ENCODE results near the gene SIGLEC8.
A peak's percentile ranks its signal among the peaks of the same experiment; 100 is the strongest.
"Not testable (repeated sequence)": the region's sequence is repeated elsewhere in the genome, so short reads cannot be mapped to it uniquely, and the experiment has no call there.

SIGLEC8 gene

DNA sequence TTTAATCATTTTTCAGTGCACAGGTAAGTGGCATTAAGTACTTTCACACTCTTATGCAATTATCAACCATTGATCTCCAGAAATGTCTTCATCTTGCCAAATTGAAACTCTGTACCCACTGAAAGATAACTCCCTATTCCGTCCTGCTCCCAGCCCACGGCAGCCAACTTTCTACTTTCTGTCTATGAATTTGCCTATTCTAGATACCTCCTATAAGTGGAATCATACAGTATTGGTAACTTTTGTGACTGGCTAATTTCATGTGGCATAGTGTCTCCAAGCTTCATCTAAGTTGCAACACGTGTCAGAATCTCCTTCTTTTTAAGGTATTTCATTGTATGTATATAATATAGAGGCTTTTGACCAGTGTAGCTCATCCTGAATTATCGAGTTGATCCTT is 14.4 kb upstream of the SIGLEC8 start:
- DNase-seq, result no peak

DNA sequence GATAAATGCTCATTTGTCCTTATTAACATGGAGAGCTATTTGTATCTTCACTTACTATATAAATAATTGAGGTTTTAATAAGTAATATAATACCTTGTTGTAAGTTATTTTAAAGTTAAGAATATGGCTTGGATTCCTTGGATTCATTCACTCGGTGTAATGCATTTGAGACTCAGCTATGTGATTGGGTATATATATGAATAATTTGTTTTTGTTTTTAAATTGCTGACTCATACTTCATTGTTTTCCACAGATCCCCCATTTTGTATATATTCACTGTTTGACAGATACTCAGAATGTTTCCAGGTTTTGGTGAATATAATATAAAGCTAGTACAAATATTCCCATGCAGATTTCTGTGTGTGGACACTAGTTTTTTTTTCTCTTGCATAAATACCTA is 13.3 kb upstream of the SIGLEC8 start:
- no peak for DNase-seq

DNA sequence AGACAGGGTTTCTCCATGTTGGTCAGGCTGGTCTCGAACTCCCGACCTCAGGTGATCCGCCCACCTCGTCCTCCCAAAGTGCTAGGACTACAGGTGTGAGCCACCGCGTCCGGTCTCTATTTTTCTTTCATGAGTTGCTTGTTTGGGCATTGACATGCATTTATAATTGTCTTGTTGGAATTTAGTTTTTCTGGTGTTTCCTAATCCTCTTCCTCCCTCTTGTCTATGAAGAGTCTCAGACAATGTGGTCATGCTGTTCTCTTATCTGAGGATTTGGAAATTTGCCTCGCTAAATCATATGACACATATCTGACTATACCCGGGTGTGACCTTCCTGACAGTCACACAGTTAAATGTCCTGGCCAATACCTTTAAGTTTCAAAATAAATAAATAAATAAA is 12.7 kb upstream of the SIGLEC8 start:
- DNase-seq, result no peak

DNA sequence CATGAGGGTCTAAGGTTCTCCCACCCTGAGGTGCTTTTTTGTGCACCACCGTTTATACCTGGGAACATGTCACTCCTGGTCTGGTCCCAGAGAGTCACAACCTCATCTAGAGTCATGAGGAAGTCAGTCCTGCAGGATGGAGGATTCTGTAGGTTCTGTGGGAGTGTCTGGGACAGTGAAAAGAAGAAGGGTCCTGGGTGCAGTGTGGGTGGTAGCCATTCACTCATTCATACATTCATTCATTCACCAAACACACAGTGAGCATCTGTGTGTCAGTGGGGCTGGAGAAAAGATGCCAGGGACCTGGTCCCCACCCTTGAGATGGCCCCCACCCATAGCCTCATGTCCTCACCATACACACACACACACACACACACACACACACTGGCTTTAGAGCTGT is 11.4 kb upstream of the SIGLEC8 start:
- DNase-seq, result no peak

DNA sequence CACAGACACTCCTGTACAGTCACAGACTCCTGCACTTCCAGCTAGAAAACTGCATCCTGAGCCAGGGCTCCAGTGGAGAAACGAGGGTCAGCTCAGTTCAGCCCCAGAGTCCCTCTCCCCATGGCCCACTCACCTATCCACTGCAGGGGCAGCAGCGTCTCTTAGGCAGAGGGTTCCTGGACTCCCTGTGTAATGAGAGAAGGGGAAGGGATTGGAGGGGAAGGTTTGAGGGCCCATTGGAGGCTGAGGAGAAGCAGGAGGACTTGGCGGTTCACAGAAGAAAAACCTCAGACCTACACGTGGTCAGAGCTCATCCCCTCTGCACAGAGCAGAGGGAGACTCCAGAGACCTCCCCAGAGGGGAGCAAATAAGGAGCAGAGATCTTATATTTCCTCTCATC is 10.9 kb upstream of the SIGLEC8 start:
- no peak for DNase-seq

DNA sequence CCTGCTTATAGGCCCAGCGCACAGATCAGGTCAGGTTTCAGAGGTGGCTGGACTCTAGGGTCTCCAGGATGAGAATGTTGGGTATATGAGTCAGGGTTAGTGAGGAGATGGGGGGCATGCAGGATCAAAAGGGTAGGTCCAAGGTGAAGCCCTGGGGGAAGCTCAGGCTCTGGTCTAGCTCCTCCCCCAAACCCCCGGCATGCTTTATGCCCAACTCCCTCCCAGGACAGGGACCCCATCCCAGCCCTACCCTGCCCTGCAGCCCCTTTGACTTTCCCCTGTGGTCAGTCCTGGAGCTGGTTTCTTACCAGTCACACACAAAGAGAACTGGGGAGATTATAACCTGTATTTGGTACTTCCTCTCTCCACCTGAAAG is 10.3 kb upstream of the SIGLEC8 start:
- DNase-seq, result no peak

DNA sequence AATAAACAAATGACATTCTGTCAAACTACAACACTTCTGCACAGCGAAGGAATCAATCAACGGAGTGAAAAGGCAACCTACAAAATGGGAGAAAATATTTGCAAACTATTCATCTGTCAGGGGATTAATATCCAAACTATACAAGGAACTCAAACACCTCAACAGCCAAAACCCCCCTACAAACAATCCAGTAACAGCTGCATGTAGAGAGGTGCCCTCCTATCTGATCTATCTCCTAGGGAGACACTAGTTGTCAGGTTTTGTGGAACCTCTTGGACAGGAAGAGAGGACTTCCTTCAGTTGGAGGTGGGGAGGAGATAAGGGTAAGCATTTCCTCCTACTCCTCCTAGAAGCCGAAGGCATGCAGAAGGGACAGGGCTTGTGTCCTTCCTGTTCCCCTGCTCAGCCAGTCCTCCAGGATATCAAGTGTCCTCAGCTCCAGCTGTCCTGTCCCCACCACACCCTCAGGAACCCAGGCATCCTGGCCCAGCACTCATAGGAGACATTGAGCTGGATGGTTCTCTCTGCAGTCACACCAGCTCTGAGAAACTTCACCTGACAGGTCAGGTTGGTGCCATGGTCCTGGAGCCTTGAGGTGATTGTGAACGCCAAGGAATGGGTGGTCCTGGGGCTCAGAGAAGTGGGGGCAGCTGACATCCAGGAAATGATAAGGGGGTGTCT is 9.8 kb upstream of the SIGLEC8 start:
- no peak for DNase-seq

DNA sequence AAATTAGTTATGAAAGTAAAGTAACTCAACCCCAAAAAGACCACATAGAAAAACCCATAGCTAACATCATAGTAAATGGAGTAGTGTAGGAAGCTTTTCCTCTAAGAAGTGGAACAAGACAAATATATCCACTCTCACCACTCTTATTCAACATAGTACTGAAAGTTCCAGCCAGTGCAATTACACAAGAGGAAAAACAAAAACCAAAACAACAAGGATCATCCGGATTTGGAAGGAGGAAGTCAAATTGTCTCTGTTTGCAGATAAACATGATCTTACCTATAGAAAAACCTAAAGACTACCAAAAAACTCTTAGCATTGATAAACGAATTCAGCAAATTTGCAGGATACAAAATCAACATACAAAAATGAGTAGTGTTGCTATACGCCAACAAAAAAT is 8.5 kb upstream of the SIGLEC8 start:
- no peak for DNase-seq

DNA sequence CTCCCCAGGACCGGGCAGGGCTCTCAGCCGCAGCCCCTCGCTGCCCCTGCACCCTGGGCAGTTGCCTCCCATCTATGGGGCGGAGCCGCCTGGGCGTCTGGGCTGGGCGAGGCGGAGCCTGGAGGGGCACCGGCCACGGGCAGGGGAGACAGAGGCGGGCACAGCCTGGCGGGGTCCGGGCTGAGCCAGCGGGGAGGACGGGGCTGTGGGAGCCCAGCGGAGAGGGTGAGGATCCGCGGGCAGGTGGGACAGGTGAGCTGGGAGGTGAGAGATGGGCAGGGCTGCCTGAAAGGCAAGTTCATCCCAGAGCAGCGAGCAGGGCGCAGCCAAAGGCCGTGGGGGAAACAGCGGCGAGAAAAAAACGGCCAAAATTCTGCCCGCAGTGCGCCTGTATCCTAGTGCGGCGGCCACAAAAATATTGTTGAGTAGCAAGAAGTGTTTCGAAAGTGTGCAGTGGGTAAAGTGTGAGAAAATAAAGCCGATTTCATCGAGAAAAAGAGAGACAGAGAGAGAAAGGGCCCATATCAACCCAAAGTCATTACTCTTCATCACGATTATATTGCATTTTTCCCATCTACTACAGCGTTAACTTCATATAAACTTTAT is 5.8 kb upstream of the SIGLEC8 start:
- not testable (repeated sequence) for DNase-seq

DNA sequence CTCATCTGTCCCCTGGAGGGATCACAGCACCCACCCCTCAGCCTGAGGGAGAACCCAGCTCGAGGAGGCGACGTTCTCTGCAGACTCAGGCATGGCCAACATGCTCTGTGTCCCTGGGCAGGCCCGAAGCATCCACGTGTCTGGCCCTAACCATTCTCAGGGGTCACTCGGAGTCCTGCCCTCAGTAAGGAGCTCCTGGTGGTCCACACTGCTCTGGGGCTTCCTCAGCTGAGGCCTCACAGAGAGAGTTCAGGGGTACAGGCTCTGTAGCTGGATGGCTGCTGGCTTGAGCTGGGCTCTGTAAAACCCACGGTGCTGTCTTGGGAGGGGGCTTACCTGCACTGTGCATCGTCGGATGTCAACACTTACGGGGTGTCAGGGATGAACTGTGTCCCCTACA is 4.4 kb upstream of the SIGLEC8 start:
- no peak for DNase-seq

DNA sequence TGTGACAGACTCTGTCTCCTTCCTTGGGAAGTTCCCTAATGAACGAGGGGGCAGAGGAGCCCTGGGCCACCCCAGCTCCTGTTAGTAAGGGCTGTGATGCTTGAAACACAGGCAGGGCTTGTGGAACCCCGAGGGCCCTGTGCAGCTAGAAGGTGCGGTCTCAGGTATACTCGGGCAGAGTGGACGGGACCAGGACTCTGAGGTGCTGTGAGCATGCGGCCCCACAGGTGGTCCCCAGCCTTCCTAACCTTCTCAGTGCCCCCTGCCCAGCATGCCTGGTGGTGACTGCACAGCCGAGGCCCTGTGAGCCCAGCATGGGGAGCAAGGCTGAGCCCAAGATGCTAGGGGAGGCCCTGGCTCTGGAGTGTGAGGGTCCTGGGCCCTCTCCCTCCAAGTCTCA is 4.0 kb upstream of the SIGLEC8 start:
- DNase-seq, result no peak

DNA sequence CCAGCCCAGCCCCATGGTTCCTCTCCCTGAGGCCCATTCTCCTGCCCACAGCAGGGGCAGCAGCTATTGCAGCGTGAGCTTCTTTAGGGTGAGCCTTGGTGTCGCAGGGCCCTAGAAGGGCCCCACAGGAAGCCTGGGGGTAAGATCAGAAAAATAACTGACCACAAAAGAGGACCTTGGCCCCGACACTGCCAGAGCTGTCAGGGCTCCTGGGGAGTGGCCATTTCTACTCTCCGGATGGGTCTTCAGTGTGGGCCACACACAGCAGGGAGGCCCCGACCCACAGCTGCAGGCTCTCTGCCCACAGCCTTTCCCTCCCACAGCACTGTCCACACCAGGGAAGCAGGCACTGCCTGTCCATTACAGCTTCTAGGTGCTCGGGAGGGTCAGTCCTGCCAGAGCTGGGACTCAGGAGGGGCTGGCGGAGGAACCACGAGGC is 3.5 kb upstream of the SIGLEC8 start:
- DNase-seq, result no peak

DNA sequence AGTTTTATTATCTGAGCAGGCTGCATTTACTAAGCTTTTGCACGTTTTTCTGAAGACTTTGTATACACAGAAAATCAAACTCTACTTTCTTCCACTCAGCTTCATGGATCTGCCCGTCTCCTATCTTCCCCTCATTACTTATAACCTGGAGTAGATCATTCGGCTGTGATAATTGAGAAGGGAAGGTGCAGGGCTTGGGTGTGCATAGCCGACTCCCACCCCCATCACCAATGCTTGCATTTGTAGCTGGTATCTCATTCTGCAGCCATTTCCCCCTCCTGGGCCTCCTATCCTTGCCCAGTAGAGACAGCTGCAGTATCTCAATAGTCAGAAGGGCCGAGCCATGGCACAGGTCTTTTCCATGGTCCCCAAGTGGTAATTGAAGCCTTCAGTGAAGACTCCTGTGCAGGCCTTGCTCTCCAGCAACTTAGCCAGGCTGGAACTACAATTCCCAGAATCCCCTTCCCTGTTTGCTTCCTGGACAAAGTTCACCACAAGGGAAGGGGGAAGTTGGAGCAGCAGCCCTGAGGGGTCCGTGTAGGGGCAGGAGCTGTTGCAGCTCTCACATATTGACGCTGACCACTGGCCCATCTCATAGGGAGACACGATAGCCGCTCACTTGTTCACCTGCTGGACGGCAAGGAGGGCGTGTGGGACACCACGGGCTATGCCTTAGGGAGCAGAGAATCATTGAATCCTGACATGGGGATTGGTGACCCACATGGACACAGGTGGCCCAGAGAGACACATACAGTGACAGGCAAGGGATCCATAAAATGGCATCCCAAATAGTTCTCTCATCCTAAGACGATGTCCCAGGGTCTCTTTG is 2.1 kb upstream of the SIGLEC8 start:
- DNase-seq, result no peak

DNA sequence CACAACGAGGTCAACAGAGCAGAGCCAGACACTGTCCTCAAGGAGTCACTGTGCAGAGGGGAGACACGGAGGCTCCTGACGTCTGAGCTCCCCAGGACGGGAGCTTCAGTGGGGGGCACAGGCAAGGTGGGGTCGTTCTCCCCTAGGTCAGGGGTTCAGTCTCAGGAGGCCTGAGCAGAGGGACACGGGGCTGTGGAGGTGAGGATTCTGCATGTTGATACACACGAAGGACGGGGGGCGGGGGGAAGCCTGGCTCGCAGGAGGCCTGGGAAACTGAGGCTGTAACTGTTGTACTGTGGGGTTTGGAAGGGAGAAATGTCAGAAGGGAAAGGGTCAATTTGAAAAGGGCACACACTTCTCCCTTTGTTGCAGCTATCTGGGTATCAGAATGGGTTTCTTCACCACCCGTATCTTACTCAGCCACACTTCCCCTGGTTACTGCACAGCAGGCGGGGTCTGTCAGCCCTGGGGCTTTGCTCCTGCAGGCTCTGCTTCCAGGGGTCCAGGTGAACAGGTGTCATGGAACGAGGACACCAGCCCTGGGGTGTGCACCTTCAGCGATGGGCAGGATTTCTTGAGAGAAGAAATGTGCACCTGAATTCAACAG is 748 bp upstream of the SIGLEC8 start:
- DNase-seq, result no peak

DNA sequence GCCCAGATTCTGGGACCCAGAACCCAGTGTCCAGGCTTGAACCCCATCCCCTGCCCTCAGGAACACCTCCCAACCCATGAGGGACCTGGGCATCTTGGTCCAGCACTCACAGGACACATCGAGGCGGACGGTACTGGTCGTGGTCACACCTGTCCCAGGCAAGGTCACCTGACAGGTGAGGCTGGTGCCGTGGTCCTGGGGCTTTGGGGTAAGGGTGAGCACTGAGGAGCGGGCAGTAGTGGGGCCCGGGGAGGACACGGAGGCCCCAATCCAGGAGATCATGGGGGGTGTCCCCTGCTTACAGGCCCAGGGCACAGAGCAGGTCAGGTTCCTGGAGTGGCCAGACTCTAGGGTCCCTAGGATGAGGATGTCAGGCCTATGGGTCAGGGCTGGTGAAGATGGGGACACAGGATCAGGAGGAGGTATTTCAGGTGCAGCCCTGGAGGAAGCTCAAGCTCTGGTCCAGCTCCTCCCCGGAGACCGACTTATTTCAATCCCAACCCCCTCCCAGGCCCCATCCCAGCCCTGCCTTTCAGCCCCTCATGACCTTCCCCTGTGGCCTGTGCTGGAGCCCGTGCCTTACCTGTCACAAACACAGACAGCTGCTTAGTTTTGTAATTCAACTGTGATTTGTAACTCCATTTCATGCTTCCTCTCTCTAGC is 772 bp downstream of the SIGLEC8 start:
- DNase-seq, result no peak

DNA sequence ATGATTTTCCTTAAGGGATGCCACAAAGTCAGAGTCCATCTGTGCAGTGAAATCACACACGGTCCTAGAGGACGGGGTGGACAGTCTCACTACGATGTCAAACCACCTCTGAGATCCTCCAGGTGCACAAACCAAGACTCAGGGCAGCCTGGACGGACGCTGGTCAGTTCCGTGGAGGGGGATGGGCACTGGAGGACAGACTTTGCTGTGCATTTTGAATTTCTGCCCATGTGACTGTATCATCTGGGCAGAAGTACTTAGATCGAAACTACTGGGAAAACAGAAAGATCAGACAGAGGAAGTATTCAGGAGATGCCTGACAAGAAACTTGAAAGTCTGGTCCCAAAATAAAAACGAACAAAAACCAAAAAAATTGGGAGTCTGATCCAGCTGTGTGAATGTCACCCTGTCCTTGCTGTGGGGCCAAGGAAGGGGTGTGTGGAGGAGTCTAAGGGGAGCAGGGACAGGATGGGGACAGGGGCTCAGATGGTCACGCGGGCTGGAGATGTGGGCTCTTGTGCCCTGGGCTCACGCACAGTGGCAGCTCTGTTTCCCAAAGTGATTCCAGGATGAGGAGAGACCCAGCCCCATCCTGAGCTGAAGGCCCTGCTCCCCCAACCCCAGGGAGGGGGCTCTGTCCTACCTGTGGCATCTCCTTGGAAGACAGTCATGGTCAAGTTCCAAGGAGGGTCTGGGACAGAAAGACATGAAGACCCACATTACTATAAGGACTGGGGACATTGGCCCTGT is 1.5 kb downstream of the SIGLEC8 start:
- no peak for DNase-seq

DNA sequence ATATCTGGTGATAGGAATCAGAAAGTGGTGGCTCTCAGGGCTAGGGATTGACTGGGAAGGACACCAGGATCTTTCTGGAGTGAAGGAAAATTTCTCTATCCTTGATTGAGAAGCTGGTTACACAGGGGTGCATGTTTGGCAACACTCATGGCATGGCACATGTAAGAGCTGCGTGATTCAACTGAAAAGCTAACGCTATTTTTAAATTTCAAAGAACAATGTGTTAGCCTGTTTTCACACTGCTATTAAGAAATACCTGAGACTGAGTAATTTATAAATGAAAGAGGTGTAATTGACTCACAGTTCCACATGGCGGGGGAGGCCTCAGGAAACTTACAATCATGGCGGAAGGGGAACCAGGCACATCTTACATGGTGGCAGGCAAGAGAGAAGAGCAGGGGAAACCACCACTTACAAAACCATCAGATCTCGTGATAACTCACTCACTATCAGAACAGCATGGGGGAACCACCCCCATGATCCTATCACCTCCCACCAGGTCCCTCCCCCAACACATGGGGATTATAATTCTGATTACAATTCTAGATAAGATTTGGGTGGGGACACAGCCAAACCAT is 7.4 kb downstream of the SIGLEC8 start:
- DNase-seq, result peak; percentile 78

DNA sequence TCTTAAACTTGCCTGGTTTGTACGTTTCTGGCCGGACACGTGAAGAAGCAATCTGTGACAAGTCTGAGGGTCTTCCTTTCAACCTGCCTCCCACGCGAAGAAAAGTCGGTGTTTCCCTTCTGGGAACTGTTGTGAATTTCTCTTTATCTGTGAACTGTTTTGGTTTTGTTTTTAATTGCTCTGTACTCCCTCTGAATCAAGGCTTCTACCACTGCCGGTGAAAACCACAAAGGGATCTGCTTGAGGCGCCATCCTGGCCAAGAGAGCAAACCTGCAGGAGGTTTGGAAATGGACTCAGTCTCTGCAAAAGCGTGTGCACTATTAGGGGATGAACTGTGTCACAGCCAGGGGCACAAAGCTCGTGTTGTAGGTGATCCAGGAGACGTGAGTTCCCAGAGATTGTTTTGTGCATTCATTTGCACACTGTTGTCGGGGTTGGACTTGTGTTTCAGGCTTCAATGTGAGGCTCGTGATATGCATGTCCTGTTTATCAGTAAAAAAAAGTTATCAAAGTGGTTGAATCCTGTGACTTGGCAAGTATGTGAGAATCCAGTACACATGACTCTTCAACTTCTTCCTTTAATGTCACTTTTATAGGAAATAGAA is 9.7 kb downstream of the SIGLEC8 start:
- peak; percentile 75 for DNase-seq

DNA sequence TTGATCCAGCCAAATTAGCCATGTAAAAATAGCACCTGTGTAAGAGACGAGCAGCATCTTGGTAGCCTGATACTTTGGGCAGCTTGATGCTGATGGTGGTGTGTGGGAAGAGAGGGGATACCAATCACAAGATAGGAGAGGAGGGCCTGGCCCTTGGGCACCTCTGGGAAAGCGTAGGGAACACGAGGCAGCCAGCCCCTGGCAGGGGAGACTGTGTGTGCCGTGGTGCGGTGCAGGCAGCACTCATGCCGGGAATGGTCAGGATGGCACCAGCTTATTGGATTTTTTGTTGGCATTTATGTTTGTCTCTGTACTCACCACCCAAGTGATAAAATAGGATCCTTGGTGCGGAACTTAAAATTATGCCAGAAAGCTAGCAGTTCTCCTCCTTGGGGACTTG is 10.2 kb downstream of the SIGLEC8 start:
- DNase-seq, result no peak

DNA sequence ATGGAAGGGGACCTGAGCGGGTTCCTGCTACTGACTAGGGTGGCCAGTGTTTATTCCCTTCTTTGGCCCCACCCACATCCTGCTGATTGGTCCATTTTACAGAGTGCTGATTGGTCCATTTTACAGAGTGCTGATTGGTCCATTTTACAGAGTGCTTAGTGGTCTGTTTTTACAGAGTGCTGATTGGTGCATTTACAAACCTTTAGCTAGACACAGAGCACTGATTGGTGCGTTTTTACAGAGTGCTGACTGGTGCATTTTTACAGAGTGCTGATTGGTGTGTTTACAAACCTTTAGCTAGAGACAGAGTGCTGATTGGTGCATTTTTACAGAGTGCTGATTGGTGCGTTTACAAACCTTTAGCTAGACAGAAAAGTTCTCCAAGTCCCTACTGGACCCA is 10.7 kb downstream of the SIGLEC8 start:
- DNase-seq, result not testable (repeated sequence)
